ENCODE results near the gene SMIM13. TPM values are rescaled to one million over a fixed set of nuclear protein-coding genes. Genes with fewer than 3 reads are reported as not detected.

SMIM13 gene
- total RNA-seq, 2 experiments from 2014 or later, result 3.0 to 4.6 TPM

- H3K4me1 Mint-ChIP-seq (ENCODE audit: low read depth), result no peaks in the 10 kb centered on the region
- Histone ChIP-seq H3K4me1 (ENCODE audit: insufficient read depth, low read length) (no peaks in the 10 kb centered on the region), H3K27me3 (ENCODE audit: control insufficient read depth in 1 of 2, insufficient read depth in 2 of 2, low read length in 2 of 2) (no peaks in the 10 kb centered on the region), H3K27ac (ENCODE audit: low read depth in 1 of 2, low read length in 2 of 2) (no peak overlapping the region), H3K9me3 (ENCODE audit: control insufficient read depth in 1 of 2, insufficient read depth in 1 of 2, low read length in 2 of 2) (no peaks in the 10 kb centered on the region), H3K4me3 (ENCODE audit: low read length) (no peak overlapping the region), H3K36me3 (ENCODE audit: insufficient read depth, low read length) (no peaks in the 10 kb centered on the region)
- no peaks in the 10 kb centered on the region for H3K27me3 Mint-ChIP-seq
- no peak overlapping the region for H3K27ac Mint-ChIP-seq
- no peak overlapping the region for H3K4me3 Mint-ChIP-seq
- DNase-seq (no peak), ATAC-seq (ENCODE audit: poor library complexity) (no peak)
- CTCF ChIA-PET, result no interaction called here
- intact Hi-C loops (cut with DNase I, micrococcal nuclease), result no loop called here
- H3K9me3 Mint-ChIP-seq, result no peaks in the 10 kb centered on the region
- H3K36me3 Mint-ChIP-seq (ENCODE audit: low read depth), result no peaks in the 10 kb centered on the region
- no peak for TF ChIP-seq CTCF (IDR thresholded peaks at IDR 0.05)
- POLR2A ChIA-PET, result no interaction called here
Observed at GRCh38 chr6:11164717-11165646, 71.3 kb downstream of the SMIM13 start.

GRCh38 chr6:11166948-11167347 lies 73.3 kb downstream of the SMIM13 start:
- intact Hi-C loops (cut with DNase I, micrococcal nuclease), result no loop called here
- Mint-ChIP-seq H3K27ac (no peak overlapping the region), H3K4me3 (no peak overlapping the region), H3K9me3 (no peaks in the 10 kb centered on the region), H3K4me1 (ENCODE audit: low read depth) (no peaks in the 10 kb centered on the region), H3K36me3 (ENCODE audit: low read depth) (no peaks in the 10 kb centered on the region), H3K27me3 (no peaks in the 10 kb centered on the region)
- CTCF ChIA-PET, result interaction anchor here (0.7 to 1.0 kb wide), 2 partner anchors 250 to 329 kb away, joined by 3 to 4 read pairs; no protein-coding TSS in a partner anchor
- ATAC-seq (ENCODE audit: poor library complexity) (no peak), DNase-seq (no peak)
- Histone ChIP-seq H3K4me1 (ENCODE audit: insufficient read depth, low read length) (no peaks in the 10 kb centered on the region), H3K4me3 (ENCODE audit: low read length) (no peak overlapping the region), H3K9me3 (ENCODE audit: control insufficient read depth in 1 of 2, insufficient read depth in 1 of 2, low read length in 2 of 2) (no peaks in the 10 kb centered on the region), H3K27me3 (ENCODE audit: control insufficient read depth in 1 of 2, insufficient read depth in 2 of 2, low read length in 2 of 2) (no peaks in the 10 kb centered on the region), H3K36me3 (ENCODE audit: insufficient read depth, low read length) (no peaks in the 10 kb centered on the region), H3K27ac (ENCODE audit: low read depth in 1 of 2, low read length in 2 of 2) (no peak overlapping the region)
- POLR2A ChIA-PET, result no interaction called here
- TF ChIP-seq CTCF (IDR thresholded peaks at IDR 0.05), result no peak

- intact Hi-C loops (cut with DNase I, micrococcal nuclease), result no loop called here
- Mint-ChIP-seq H3K4me3 (no peak overlapping the region), H3K27ac (no peak overlapping the region), H3K27me3 (no peaks in the 10 kb centered on the region), H3K4me1 (ENCODE audit: low read depth) (peaks cover 9% of the 10 kb centered on the region), H3K9me3 (no peaks in the 10 kb centered on the region), H3K36me3 (ENCODE audit: low read depth) (no peaks in the 10 kb centered on the region)
- H3K4me1 ChIP-seq (ENCODE audit: insufficient read depth, low read length), result peaks cover 9% of the 10 kb centered on the region
- no peak for TF ChIP-seq CTCF (IDR thresholded peaks at IDR 0.05)
- ChIA-PET CTCF (interaction anchor here (0.6 kb wide), 1 partner anchor 328 kb away, joined by 3 read pairs; no protein-coding TSS in a partner anchor), POLR2A (no interaction called here)
- H3K36me3 ChIP-seq (ENCODE audit: insufficient read depth, low read length), result no peaks in the 10 kb centered on the region
- no peak overlapping the region for H3K27ac ChIP-seq (ENCODE audit: low read depth in 1 of 2, low read length in 2 of 2)
- DNase-seq (no peak), ATAC-seq (ENCODE audit: poor library complexity) (no peak)
- H3K27me3 ChIP-seq (ENCODE audit: control insufficient read depth in 1 of 2, insufficient read depth in 2 of 2, low read length in 2 of 2), result no peaks in the 10 kb centered on the region
- no peak overlapping the region for H3K4me3 ChIP-seq (ENCODE audit: low read length)
- no peaks in the 10 kb centered on the region for H3K9me3 ChIP-seq (ENCODE audit: control insufficient read depth in 1 of 2, insufficient read depth in 1 of 2, low read length in 2 of 2)
Observed at GRCh38 chr6:11168091-11168635, 74.5 kb downstream of the SMIM13 start.
